Posterior vena cava (tissue), 2 donors: Measurements from ENCODE around the gene KIFC3. TPM values are rescaled to one million over a fixed set of nuclear protein-coding genes. Genes with fewer than 3 reads are reported as not detected.
"Not testable (repeated sequence)": the region's sequence is repeated elsewhere in the genome, so short reads cannot be mapped to it uniquely, and the experiment has no call there.

Experiments used
- DNase-seq: peaks from one replicate; pipeline ENCODE4 v3.0.0-alpha.2; 2020; ENCODE audit warnings: low spot score
- intact Hi-C, 2 donors: fragments of 100-400 bp; cut with DNase I; formaldehyde crosslinking; loops; one replicate each; pipeline versions ENCODE4 v1.14.1 to v1.14.2; 2022 to 2023
- total RNA-seq, 2 donors: library from RNA; stranded (reverse); fragmentation: NEBNext Ultra II Directional; extraction: Animal tissue kit (Norgen Biotek cat#: 25700); gene quantifications; one replicate each; pipeline ENCODE4 v1.2.1, GENCODE V29; 2021
- donor health status: DM: yes; HTN: yes; CAD: no.
- donor health status: DM: yes; HTN: yes; CAD: no.

The KIFC3 gene
- total RNA-seq, 2 donors from 2014 or later = 63.9 to 67.7 TPM

GRCh38 chr16:57736419-57737351, 65.6 kb downstream of the KIFC3 start:
- no peak for DNase-seq
- intact Hi-C loops = no loop called here

GRCh38 chr16:57735755-57736418, 66.4 kb downstream of the KIFC3 start, which contains the start of gene KATNB1:
KATNB1 (plus strand) TSS chr16:57735770; CDS start chr16:57737244, 1,474 bp downstream.
- no peak for DNase-seq
- intact Hi-C loops = no loop called here

GRCh38 chr16:57734925-57735754, 67.2 kb downstream of the KIFC3 start:
- intact Hi-C loops = no loop called here
- DNase-seq = peak; percentile 99

- intact Hi-C loops = no loop called here
- peak; percentile 72 for DNase-seq
These were observed 67.9 kb downstream of the KIFC3 start for GRCh38 chr16:57734308-57734924.

- peak; percentile 28 for DNase-seq
These were observed 69.6 kb downstream of the KIFC3 start for GRCh38 chr16:57732714-57733113.

GRCh38 chr16:57732037-57732436, 70.3 kb downstream of the KIFC3 start:
- intact Hi-C loops = no loop called here
- no peak for DNase-seq

More at GRCh38 chr16:57732714-57733113, 69.6 kb downstream of the KIFC3 start:
- intact Hi-C loops = no loop called here

GRCh38 chr16:57730771-57731730, 71.2 kb downstream of the KIFC3 start:
- intact Hi-C loops = no loop called here
- peak; percentile 47 for DNase-seq

GRCh38 chr16:57729852-57730251, 72.4 kb downstream of the KIFC3 start:
- intact Hi-C loops = not testable (repeated sequence)
- peak; percentile 19 for DNase-seq

- intact Hi-C loops = no loop called here
- DNase-seq = no peak
These were observed 73.2 kb downstream of the KIFC3 start for GRCh38 chr16:57729182-57729484.

- intact Hi-C loops = no loop called here
- DNase-seq = peak; percentile 48
These were observed 73.7 kb downstream of the KIFC3 start for GRCh38 chr16:57728336-57729181.

- peak; percentile 73 for DNase-seq
These were observed 74.7 kb downstream of the KIFC3 start for GRCh38 chr16:57727610-57728009.

GRCh38 chr16:57726433-57726947, 75.8 kb downstream of the KIFC3 start:
- intact Hi-C loops = no loop called here
- DNase-seq = peak; percentile 22

More at GRCh38 chr16:57727610-57728009, 74.7 kb downstream of the KIFC3 start:
- intact Hi-C loops = no loop called here

- peak; percentile 70 for DNase-seq
- intact Hi-C loops = no loop called here
These were observed 76.3 kb downstream of the KIFC3 start for GRCh38 chr16:57725976-57726375.

GRCh38 chr16:57725554-57725953, 76.7 kb downstream of the KIFC3 start:
- no peak for DNase-seq
- intact Hi-C loops = no loop called here

- DNase-seq = no peak
- intact Hi-C loops = no loop called here
These were observed 77.1 kb downstream of the KIFC3 start for GRCh38 chr16:57725151-57725550.

- no peak for DNase-seq
- intact Hi-C loops = no loop called here
These were observed 77.8 kb downstream of the KIFC3 start for GRCh38 chr16:57724531-57724930.

GRCh38 chr16:57723170-57723569, 79.1 kb downstream of the KIFC3 start:
- DNase-seq = peak; percentile 53
- intact Hi-C loops = no loop called here
